NCI-H1694 (cell line): ENCODE results near the gene ADNP2.

ENCODE experiments used
- DNase-seq: peaks from one replicate; lab custom pipeline; 2025; lab: John Stamatoyannopoulos, UW

The ADNP2 gene

GRCh38 chr18:80108739-80109675, at the start of gene ADNP2:
Gene ADNP2, plus strand, starts transcription at chr18:80109262. Its CDS starts 8,281 bp downstream, at chr18:80117543.
- DNase-seq = peak; percentile 78

- DNase-seq = no peak
Measured at GRCh38 chr18:80059945-80060344, 49.1 kb upstream of the ADNP2 start.

- DNase-seq = no peak
Measured at GRCh38 chr18:80065705-80066104, 43.4 kb upstream of the ADNP2 start.

- DNase-seq = no peak
Measured at GRCh38 chr18:80067321-80067720, 41.7 kb upstream of the ADNP2 start.

GRCh38 chr18:80067897-80068296, 41.2 kb upstream of the ADNP2 start:
- DNase-seq = no peak

- DNase-seq = no peak
Measured at GRCh38 chr18:80068571-80069272, 40.3 kb upstream of the ADNP2 start.

- no peak for DNase-seq
Measured at GRCh38 chr18:80070825-80071224, 38.2 kb upstream of the ADNP2 start.

- DNase-seq = no peak
Measured at GRCh38 chr18:80074183-80074582, 34.9 kb upstream of the ADNP2 start.

- no peak for DNase-seq
Measured at GRCh38 chr18:80074697-80075096, 34.4 kb upstream of the ADNP2 start.

- no peak for DNase-seq
Measured at GRCh38 chr18:80075940-80076339, 33.1 kb upstream of the ADNP2 start.

- no peak for DNase-seq
Measured at GRCh38 chr18:80076379-80076778, 32.7 kb upstream of the ADNP2 start.

- no peak for DNase-seq
Measured at GRCh38 chr18:80077873-80078272, 31.2 kb upstream of the ADNP2 start.

GRCh38 chr18:80086281-80086680, 22.8 kb upstream of the ADNP2 start:
- no peak for DNase-seq

GRCh38 chr18:80088036-80088435, 21.0 kb upstream of the ADNP2 start:
- no peak for DNase-seq

- no peak for DNase-seq
Measured at GRCh38 chr18:80088823-80089222, 20.2 kb upstream of the ADNP2 start.

- DNase-seq = no peak
Measured at GRCh38 chr18:80095414-80095813, 13.6 kb upstream of the ADNP2 start.

- DNase-seq = no peak
Measured at GRCh38 chr18:80096032-80096565, 13.0 kb upstream of the ADNP2 start.

- DNase-seq = no peak
Measured at GRCh38 chr18:80097201-80097600, 11.9 kb upstream of the ADNP2 start.

- DNase-seq = no peak
Measured at GRCh38 chr18:80103231-80103630, 5.8 kb upstream of the ADNP2 start.

- DNase-seq = no peak
Measured at GRCh38 chr18:80104364-80104779, 4.7 kb upstream of the ADNP2 start.

GRCh38 chr18:80105369-80106167, 3.5 kb upstream of the ADNP2 start:
- DNase-seq = no peak

GRCh38 chr18:80106482-80107051, 2.5 kb upstream of the ADNP2 start:
- DNase-seq = no peak
